ENCODE measurements around the gene PDE3B. TPM values are rescaled to one million over a fixed set of nuclear protein-coding genes. Genes with fewer than 3 reads are reported as not detected.

The PDE3B gene
- total RNA-seq, 2 donors from 2014 or later = 9.4 to 11.7 TPM

DNA sequence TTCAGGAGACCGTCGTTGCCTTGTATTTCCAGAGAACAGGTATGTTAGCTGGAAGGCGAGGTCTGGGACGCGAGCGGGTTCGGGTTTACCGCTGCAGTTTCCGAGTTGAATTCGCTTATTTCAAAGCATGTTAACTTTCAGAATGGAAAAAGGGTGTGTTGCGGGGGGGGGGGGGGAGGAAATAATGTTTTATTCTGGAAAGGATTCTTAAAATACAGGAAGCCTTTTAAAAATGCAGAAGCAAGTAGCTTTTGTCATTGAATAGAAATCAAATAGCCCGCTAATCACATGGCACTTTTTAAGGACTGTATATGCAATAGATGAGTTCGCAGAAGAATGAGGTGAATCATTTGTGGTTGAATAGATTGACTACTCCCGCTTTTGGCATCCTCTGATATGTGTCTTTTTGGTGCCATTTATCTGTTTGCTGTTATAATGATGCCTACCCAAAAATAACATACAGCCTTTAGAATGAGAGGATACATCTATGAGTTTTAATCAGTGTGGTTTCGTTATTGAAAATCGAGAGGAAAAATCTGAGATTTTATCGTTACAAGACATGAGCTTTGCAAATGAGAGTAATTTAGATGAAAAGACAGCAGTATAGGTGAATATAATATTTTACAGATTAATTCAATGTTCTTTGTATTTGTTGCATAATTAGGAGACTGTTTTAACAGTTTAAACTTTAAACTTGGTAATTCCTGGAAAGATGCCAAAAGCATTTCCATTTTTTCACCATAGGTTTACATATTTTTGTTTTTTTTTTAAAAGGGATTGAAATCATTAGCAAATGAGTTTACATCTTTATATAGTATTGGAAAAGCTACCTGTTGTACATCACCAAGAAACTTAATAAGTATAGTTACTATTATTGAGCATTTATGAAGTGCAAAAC, 1.7 kb downstream of the PDE3B start:
- Histone ChIP-seq H3K4me3 (ENCODE audit: low read length) (peak overlapping the region; percentile 90), H3K9me3 (ENCODE audit: control insufficient read depth, low read length) (no peaks in the 10 kb centered on the region), H3K4me1 (ENCODE audit: control insufficient read depth, insufficient read depth, low read length) (no peaks in the 10 kb centered on the region), H3K9ac (ENCODE audit: extremely low read depth, low read length, poor library complexity, severe bottlenecking) (peak overlapping the region; percentile 60), H3K27me3 (ENCODE audit: control insufficient read depth, insufficient read depth, low read length, poor library complexity, severe bottlenecking) (peaks cover 38% of the 10 kb centered on the region), H3K27ac (ENCODE audit: low read depth, low read length) (no peak overlapping the region), H3K36me3 (ENCODE audit: control insufficient read depth, insufficient read depth, low read length) (no peaks in the 10 kb centered on the region)
- 3 to 4% methylated on average over 3 to 17 of the region's 17 CpGs for WGBS, 2 experiments (ENCODE audit: insufficient coverage in 1 of 2, insufficient read length in 1 of 2)
- DNase-seq = no peak
- Mint-ChIP-seq H3K27me3 (ENCODE audit: insufficient read depth) (peaks cover 35% of the 10 kb centered on the region), H3K36me3 (ENCODE audit: low read depth) (no peaks in the 10 kb centered on the region), H3K9me3 (no peaks in the 10 kb centered on the region), H3K4me1 (peaks cover 17% of the 10 kb centered on the region), H3K27ac (peak overlapping the region; percentile 31), H3K4me3 (peak overlapping the region; percentile 75)
- TF ChIP-seq CTCF (conservative IDR thresholded peaks at IDR 0.05) = no peak

- no peaks in the 10 kb centered on the region for H3K4me1 ChIP-seq (ENCODE audit: control insufficient read depth, insufficient read depth, low read length)
- no peak for TF ChIP-seq CTCF (conservative IDR thresholded peaks at IDR 0.05)
- Mint-ChIP-seq H3K36me3 (ENCODE audit: low read depth) (no peaks in the 10 kb centered on the region), H3K27me3 (ENCODE audit: insufficient read depth) (peaks cover 35% of the 10 kb centered on the region), H3K27ac (no peak overlapping the region), H3K4me3 (no peak overlapping the region), H3K4me1 (peaks cover 17% of the 10 kb centered on the region), H3K9me3 (no peaks in the 10 kb centered on the region)
- no peak for DNase-seq
- no peaks in the 10 kb centered on the region for H3K9me3 ChIP-seq (ENCODE audit: control insufficient read depth, low read length)
- 79 to 82% methylated on average over 3 to 6 of the region's 6 CpGs for WGBS, 2 experiments (ENCODE audit: insufficient coverage in 1 of 2, insufficient read length in 1 of 2)
- H3K9ac ChIP-seq (ENCODE audit: extremely low read depth, low read length, poor library complexity, severe bottlenecking) = no peak overlapping the region
- H3K27me3 ChIP-seq (ENCODE audit: control insufficient read depth, insufficient read depth, low read length, poor library complexity, severe bottlenecking) = peaks cover 38% of the 10 kb centered on the region
- H3K4me3 ChIP-seq (ENCODE audit: low read length) = peak overlapping the region; percentile 90
- no peaks in the 10 kb centered on the region for H3K36me3 ChIP-seq (ENCODE audit: control insufficient read depth, insufficient read depth, low read length)
- H3K27ac ChIP-seq (ENCODE audit: low read depth, low read length) = no peak overlapping the region
Measured at GRCh38 chr11:14645985-14646900, 2.6 kb downstream of the PDE3B start.

DNA sequence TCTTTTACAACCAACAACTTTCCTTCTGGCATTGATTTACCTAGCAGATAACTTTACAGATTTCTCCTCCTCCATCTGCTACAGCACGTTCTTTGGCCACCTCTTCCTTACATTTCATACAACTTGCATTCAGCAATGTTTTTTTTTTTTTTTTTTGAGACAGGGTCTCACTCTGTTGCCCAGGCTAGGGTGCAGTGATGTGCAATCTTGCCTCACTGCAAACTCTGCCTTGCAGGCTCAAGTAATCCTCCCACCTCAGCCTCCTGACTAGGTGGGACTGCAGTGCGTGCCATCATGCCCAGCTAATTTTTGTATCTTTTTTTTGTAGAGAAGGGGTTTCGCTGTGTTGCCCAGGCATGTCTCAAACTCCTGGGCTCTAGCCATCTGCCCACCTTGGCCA, 6.5 kb downstream of the PDE3B start:
- Histone ChIP-seq H3K4me3 (ENCODE audit: low read length) (no peak overlapping the region), H3K27me3 (ENCODE audit: control insufficient read depth, insufficient read depth, low read length, poor library complexity, severe bottlenecking) (peaks cover 18% of the 10 kb centered on the region), H3K9me3 (ENCODE audit: control insufficient read depth, low read length) (no peaks in the 10 kb centered on the region), H3K36me3 (ENCODE audit: control insufficient read depth, insufficient read depth, low read length) (no peaks in the 10 kb centered on the region), H3K9ac (ENCODE audit: extremely low read depth, low read length, poor library complexity, severe bottlenecking) (no peak overlapping the region), H3K4me1 (ENCODE audit: control insufficient read depth, insufficient read depth, low read length) (no peaks in the 10 kb centered on the region), H3K27ac (ENCODE audit: low read depth, low read length) (no peak overlapping the region)
- H3K36me3 Mint-ChIP-seq (ENCODE audit: low read depth) = no peaks in the 10 kb centered on the region
- 94% methylated on average over 2 to 3 of the region's 3 CpGs for WGBS, 2 experiments (ENCODE audit: insufficient coverage in 1 of 2, insufficient read length in 1 of 2)
- H3K4me1 Mint-ChIP-seq = peaks cover 14% of the 10 kb centered on the region
- no peak overlapping the region for H3K4me3 Mint-ChIP-seq
- no peak for DNase-seq
- TF ChIP-seq CTCF (conservative IDR thresholded peaks at IDR 0.05) = no peak
- H3K9me3 Mint-ChIP-seq = no peaks in the 10 kb centered on the region
- no peak overlapping the region for H3K27ac Mint-ChIP-seq
- peaks cover 17% of the 10 kb centered on the region for H3K27me3 Mint-ChIP-seq (ENCODE audit: insufficient read depth)
